ENCODE data around the gene GCK.

GCK gene

DNA sequence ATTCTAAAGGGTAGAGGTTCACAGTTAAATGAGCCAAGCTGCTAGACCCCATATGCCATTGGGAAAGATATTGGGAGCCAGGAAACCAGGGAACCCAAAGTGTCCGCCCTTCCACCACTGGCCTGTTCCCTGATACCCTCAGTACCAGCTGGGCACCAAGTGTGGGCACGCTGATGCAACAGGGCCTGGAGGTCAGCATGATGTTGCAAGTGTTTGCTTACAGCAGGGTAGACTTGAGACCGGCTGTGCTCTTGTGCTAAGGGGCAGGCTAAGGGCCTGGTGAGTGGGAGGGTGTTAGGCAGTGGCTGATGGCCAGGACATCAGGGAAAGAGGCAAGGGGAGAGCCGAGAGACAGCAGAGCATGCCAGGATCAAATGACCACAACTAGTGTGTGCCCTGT lies 27.1 kb downstream of the GCK start:
- Histone ChIP-seq H3K9me3 (ENCODE audit: insufficient read depth, low read length) (no peaks in the 10 kb centered on the region), H2AFZ (ENCODE audit: low read depth, low read length, severe bottlenecking) (no peak overlapping the region), H3K4me2 (ENCODE audit: low read depth, low read length, poor library complexity, severe bottlenecking) (no peak overlapping the region), H3K27me3 (ENCODE audit: low read length) (no peaks in the 10 kb centered on the region), H3K79me2 (ENCODE audit: insufficient read depth, low read length) (no peaks in the 10 kb centered on the region), H3K9ac (ENCODE audit: low read length) (no peak overlapping the region), H3K9me2 (replicated peaks; ENCODE audit: insufficient read depth, low read length) (no peaks in the 10 kb centered on the region), H3K27ac (ENCODE audit: low read depth, low read length) (no peak overlapping the region), H3K36me3 (ENCODE audit: low read length) (no peaks in the 10 kb centered on the region), H3F3A (ENCODE audit: insufficient read depth) (no peaks in the 10 kb centered on the region), H3K4me3 (ENCODE audit: insufficient read depth, low read length, poor library complexity, severe bottlenecking) (no peak overlapping the region), H4K20me1 (ENCODE audit: low read depth, low read length) (no peaks in the 10 kb centered on the region)
- no peak for TF ChIP-seq EZH2phosphoT487 (conservative IDR thresholded peaks at IDR 0.05; ENCODE audit: low read length)
- TF ChIP-seq, protein P1, sequence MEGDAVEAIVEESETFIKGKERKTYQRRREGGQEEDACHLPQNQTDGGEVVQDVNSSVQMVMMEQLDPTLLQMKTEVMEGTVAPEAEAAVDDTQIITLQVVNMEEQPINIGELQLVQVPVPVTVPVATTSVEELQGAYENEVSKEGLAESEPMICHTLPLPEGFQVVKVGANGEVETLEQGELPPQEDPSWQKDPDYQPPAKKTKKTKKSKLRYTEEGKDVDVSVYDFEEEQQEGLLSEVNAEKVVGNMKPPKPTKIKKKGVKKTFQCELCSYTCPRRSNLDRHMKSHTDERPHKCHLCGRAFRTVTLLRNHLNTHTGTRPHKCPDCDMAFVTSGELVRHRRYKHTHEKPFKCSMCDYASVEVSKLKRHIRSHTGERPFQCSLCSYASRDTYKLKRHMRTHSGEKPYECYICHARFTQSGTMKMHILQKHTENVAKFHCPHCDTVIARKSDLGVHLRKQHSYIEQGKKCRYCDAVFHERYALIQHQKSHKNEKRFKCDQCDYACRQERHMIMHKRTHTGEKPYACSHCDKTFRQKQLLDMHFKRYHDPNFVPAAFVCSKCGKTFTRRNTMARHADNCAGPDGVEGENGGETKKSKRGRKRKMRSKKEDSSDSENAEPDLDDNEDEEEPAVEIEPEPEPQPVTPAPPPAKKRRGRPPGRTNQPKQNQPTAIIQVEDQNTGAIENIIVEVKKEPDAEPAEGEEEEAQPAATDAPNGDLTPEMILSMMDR (IDR thresholded peaks at IDR 0.05; ENCODE audit: insufficient read depth, low read length, poor library complexity, severe bottlenecking): no peak

DNA sequence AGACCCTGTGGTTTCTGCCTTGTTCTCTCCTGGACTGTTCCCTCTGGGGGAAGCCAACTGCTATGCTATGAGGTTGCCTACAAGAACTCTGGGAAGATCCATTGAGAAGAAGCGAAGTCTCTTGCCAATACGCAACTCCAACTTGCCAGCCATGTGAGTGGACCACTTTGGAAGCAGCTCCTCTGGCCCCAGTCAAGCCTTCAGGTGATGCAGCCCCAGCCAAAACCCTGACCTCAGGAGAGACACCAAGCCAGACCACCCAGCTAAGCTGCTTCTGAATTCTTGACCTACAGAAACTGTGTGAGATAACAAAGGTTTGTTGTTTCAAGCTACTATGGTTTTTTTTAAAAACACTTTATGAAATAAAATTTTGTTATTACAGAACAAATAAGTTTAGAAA lies 27.9 kb downstream of the GCK start:
- Histone ChIP-seq H3K4me3 (ENCODE audit: insufficient read depth, low read length, poor library complexity, severe bottlenecking) (no peak overlapping the region), H2AFZ (ENCODE audit: low read depth, low read length, severe bottlenecking) (no peak overlapping the region), H3K79me2 (ENCODE audit: insufficient read depth, low read length) (no peaks in the 10 kb centered on the region), H4K20me1 (ENCODE audit: low read depth, low read length) (no peaks in the 10 kb centered on the region), H3K4me2 (ENCODE audit: low read depth, low read length, poor library complexity, severe bottlenecking) (no peak overlapping the region), H3K9me2 (replicated peaks; ENCODE audit: insufficient read depth, low read length) (no peaks in the 10 kb centered on the region), H3K36me3 (ENCODE audit: low read length) (no peaks in the 10 kb centered on the region), H3K9me3 (ENCODE audit: insufficient read depth, low read length) (no peaks in the 10 kb centered on the region), H3K9ac (ENCODE audit: low read length) (no peak overlapping the region), H3K27ac (ENCODE audit: low read depth, low read length) (no peak overlapping the region), H3K27me3 (ENCODE audit: low read length) (no peaks in the 10 kb centered on the region), H3F3A (ENCODE audit: insufficient read depth) (no peaks in the 10 kb centered on the region)
- no peak for TF ChIP-seq EZH2phosphoT487 (conservative IDR thresholded peaks at IDR 0.05; ENCODE audit: low read length)
- TF ChIP-seq, protein P1 (IDR thresholded peaks at IDR 0.05; ENCODE audit: insufficient read depth, low read length, poor library complexity, severe bottlenecking): no peak

DNA sequence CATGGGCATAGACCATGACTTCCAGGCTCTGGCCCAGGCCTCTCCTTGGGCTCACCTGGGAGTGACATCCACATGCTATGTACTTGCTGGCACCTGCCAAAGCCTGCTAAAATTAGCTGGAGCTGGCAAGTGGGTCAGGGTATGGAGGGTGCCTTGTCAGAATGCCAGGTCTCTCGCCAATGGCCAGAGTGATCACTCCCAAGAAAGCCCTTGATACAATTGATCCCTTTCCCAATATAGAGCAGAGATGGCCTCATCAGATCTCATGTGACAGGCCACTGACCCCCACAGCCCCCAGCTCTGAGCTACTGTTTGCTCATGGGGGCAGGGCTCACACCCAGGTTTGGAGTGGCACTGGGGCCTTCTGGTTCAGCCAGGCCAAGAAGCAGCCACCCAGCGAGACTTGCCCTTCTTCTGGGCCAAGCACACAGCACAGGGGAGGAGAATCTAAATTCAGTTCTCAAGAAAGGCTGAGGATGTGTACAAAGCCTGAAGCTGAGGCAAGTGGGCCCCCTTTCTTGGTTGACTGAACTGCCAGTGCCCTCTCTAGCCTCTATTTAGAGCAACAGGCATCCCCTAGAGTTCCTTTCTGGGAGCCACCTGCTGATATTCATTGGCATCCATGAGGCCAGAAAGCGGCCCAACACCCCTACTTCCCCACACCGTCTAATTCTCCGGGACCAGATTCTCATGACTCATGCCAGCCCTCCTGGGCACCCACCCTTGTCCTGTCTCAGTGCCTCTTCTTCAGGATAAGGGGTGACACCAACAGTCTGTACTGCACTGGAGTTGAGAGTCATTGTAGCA lies 29.2 kb downstream of the GCK start:
- H3K36me3 ChIP-seq (ENCODE audit: low read length): no peaks in the 10 kb centered on the region
- H3K4me2 ChIP-seq (ENCODE audit: low read depth, low read length, poor library complexity, severe bottlenecking): no peak overlapping the region
- no peak overlapping the region for H3K4me3 ChIP-seq (ENCODE audit: insufficient read depth, low read length, poor library complexity, severe bottlenecking)
- no peak overlapping the region for H3K9ac ChIP-seq (ENCODE audit: low read length)
- TF ChIP-seq, protein P1 (IDR thresholded peaks at IDR 0.05; ENCODE audit: insufficient read depth, low read length, poor library complexity, severe bottlenecking): no peak
- no peak for TF ChIP-seq EZH2phosphoT487 (conservative IDR thresholded peaks at IDR 0.05; ENCODE audit: low read length)
- no peaks in the 10 kb centered on the region for H3F3A ChIP-seq (ENCODE audit: insufficient read depth)
- H4K20me1 ChIP-seq (ENCODE audit: low read depth, low read length): no peaks in the 10 kb centered on the region
- H3K79me2 ChIP-seq (ENCODE audit: insufficient read depth, low read length): no peaks in the 10 kb centered on the region
- H2AFZ ChIP-seq (ENCODE audit: low read depth, low read length, severe bottlenecking): no peak overlapping the region
- H3K9me3 ChIP-seq (ENCODE audit: insufficient read depth, low read length): no peaks in the 10 kb centered on the region
- H3K9me2 ChIP-seq (replicated peaks; ENCODE audit: insufficient read depth, low read length): no peaks in the 10 kb centered on the region
- H3K27ac ChIP-seq (ENCODE audit: low read depth, low read length): no peak overlapping the region
- H3K27me3 ChIP-seq (ENCODE audit: low read length): no peaks in the 10 kb centered on the region
